ENCODE data around the gene ADAMTS6. TPM values are rescaled to one million over a fixed set of nuclear protein-coding genes. Genes with fewer than 3 reads are reported as not detected.

ADAMTS6 gene
- total and polyA plus RNA-seq, 4 experiments from 2014 or later, result 0.14 to 1.8 (median 0.89) TPM; not detected in 1

GRCh38 chr5:65197531-65198455, 283.9 kb downstream of the ADAMTS6 start:
- H3K36me3 ChIP-seq (ENCODE audit: insufficient read depth, low read length), result no peaks in the 10 kb centered on the region
- H3K4me3 ChIP-seq (ENCODE audit: low read length in 2 of 2), result no peak overlapping the region
- no peaks in the 10 kb centered on the region for H3K4me1 Mint-ChIP-seq
- H3K27ac ChIP-seq (ENCODE audit: low read depth, low read length), result no peak overlapping the region
- no peak for DNase-seq
- ChIA-PET POLR2A (ENCODE audit: partially characterized antibody) (no interaction called here), CTCF (ENCODE audit: partially characterized antibody) (no interaction called here)
- peak overlapping the region in 1 of 7 donors; percentile 18 for H3K27ac Mint-ChIP-seq
- H3K9me3 Mint-ChIP-seq, result no peaks in the 10 kb centered on the region
- H3K9me3 ChIP-seq (ENCODE audit: control insufficient read depth in 1 of 2, low read length in 2 of 2), result no peaks in the 10 kb centered on the region
- intact Hi-C loops (cut with micrococcal nuclease), result no loop called here
- H3K27me3 ChIP-seq (ENCODE audit: insufficient read depth, low read length), result no peaks in the 10 kb centered on the region
- H3K27me3 Mint-ChIP-seq, result peaks cover 0 to 2% of the 10 kb centered on the region in 2 donors
- no peaks in the 10 kb centered on the region for H3K36me3 Mint-ChIP-seq
- H3K4me3 Mint-ChIP-seq, result no peak overlapping the region
- H3K4me1 ChIP-seq (ENCODE audit: insufficient read depth, low read length), result no peaks in the 10 kb centered on the region

- H3K27me3 ChIP-seq (ENCODE audit: insufficient read depth, low read length), result no peaks in the 10 kb centered on the region
- intact Hi-C loops (cut with micrococcal nuclease), result no loop called here
- no peaks in the 10 kb centered on the region for H3K36me3 ChIP-seq (ENCODE audit: insufficient read depth, low read length)
- H3K36me3 Mint-ChIP-seq, result no peaks in the 10 kb centered on the region
- no peak overlapping the region for H3K4me3 Mint-ChIP-seq
- no peak for DNase-seq
- H3K27me3 Mint-ChIP-seq, result no peaks in the 10 kb centered on the region
- ChIA-PET CTCF (ENCODE audit: partially characterized antibody) (no interaction called here), POLR2A (ENCODE audit: partially characterized antibody) (no interaction called here)
- no peak overlapping the region for H3K27ac Mint-ChIP-seq
- H3K9me3 ChIP-seq (ENCODE audit: control insufficient read depth in 1 of 2, low read length in 2 of 2), result no peaks in the 10 kb centered on the region
- no peaks in the 10 kb centered on the region for H3K4me1 Mint-ChIP-seq
- no peak overlapping the region for H3K27ac ChIP-seq (ENCODE audit: low read depth, low read length)
- H3K4me3 ChIP-seq (ENCODE audit: low read length in 2 of 2), result no peak overlapping the region
- H3K4me1 ChIP-seq (ENCODE audit: insufficient read depth, low read length), result no peaks in the 10 kb centered on the region
- H3K9me3 Mint-ChIP-seq, result no peaks in the 10 kb centered on the region
Observed at GRCh38 chr5:65194871-65195270, 286.8 kb downstream of the ADAMTS6 start.

- Mint-ChIP-seq H3K36me3 (peaks cover 0 to 3% of the 10 kb centered on the region in 2 donors), H3K9me3 (no peaks in the 10 kb centered on the region), H3K27ac (no peak overlapping the region), H3K4me3 (no peak overlapping the region), H3K27me3 (peaks cover 0 to 3% of the 10 kb centered on the region in 2 donors), H3K4me1 (no peaks in the 10 kb centered on the region)
- no peak for DNase-seq
- Histone ChIP-seq H3K27ac (ENCODE audit: low read depth, low read length) (no peak overlapping the region), H3K27me3 (ENCODE audit: insufficient read depth, low read length) (no peaks in the 10 kb centered on the region), H3K4me3 (ENCODE audit: low read length in 2 of 2) (no peak overlapping the region), H3K4me1 (ENCODE audit: insufficient read depth, low read length) (no peaks in the 10 kb centered on the region), H3K9me3 (ENCODE audit: control insufficient read depth in 1 of 2, low read length in 2 of 2) (no peaks in the 10 kb centered on the region), H3K36me3 (ENCODE audit: insufficient read depth, low read length) (no peaks in the 10 kb centered on the region)
- intact Hi-C loops (cut with micrococcal nuclease), result no loop called here
- CTCF ChIA-PET (ENCODE audit: partially characterized antibody), result no interaction called here
- POLR2A ChIA-PET (ENCODE audit: partially characterized antibody), result interaction anchor here (0.6 kb wide), 1 partner anchor 683 kb away, joined by 3 read pairs; no protein-coding TSS in a partner anchor
Observed at GRCh38 chr5:65192331-65192730, 289.4 kb downstream of the ADAMTS6 start.

GRCh38 chr5:65191554-65192135, 290.1 kb downstream of the ADAMTS6 start:
- H3K36me3 Mint-ChIP-seq, result peaks cover 0 to 3% of the 10 kb centered on the region in 2 donors
- Histone ChIP-seq H3K27ac (ENCODE audit: low read depth, low read length) (no peak overlapping the region), H3K4me1 (ENCODE audit: insufficient read depth, low read length) (no peaks in the 10 kb centered on the region), H3K36me3 (ENCODE audit: insufficient read depth, low read length) (no peaks in the 10 kb centered on the region), H3K4me3 (ENCODE audit: low read length in 2 of 2) (no peak overlapping the region), H3K9me3 (ENCODE audit: control insufficient read depth in 1 of 2, low read length in 2 of 2) (no peaks in the 10 kb centered on the region), H3K27me3 (ENCODE audit: insufficient read depth, low read length) (no peaks in the 10 kb centered on the region)
- H3K27ac Mint-ChIP-seq, result no peak overlapping the region
- ChIA-PET CTCF (ENCODE audit: partially characterized antibody) (no interaction called here), POLR2A (ENCODE audit: partially characterized antibody) (interaction anchor here (0.6 kb wide), 1 partner anchor 684 kb away, joined by 3 read pairs; no protein-coding TSS in a partner anchor)
- no peak overlapping the region for H3K4me3 Mint-ChIP-seq
- H3K27me3 Mint-ChIP-seq, result peaks cover 0 to 3% of the 10 kb centered on the region in 2 donors
- intact Hi-C loops (cut with micrococcal nuclease), result no loop called here
- H3K9me3 Mint-ChIP-seq, result no peaks in the 10 kb centered on the region
- no peak for DNase-seq
- no peaks in the 10 kb centered on the region for H3K4me1 Mint-ChIP-seq

- Histone ChIP-seq H3K9me3 (ENCODE audit: control insufficient read depth in 1 of 2, low read length in 2 of 2) (no peaks in the 10 kb centered on the region), H3K4me1 (ENCODE audit: insufficient read depth, low read length) (no peaks in the 10 kb centered on the region), H3K4me3 (ENCODE audit: low read length in 2 of 2) (no peak overlapping the region), H3K36me3 (ENCODE audit: insufficient read depth, low read length) (no peaks in the 10 kb centered on the region), H3K27me3 (ENCODE audit: insufficient read depth, low read length) (no peaks in the 10 kb centered on the region), H3K27ac (ENCODE audit: low read depth, low read length) (no peak overlapping the region)
- CTCF ChIA-PET (ENCODE audit: partially characterized antibody), result no interaction called here
- POLR2A ChIA-PET (ENCODE audit: partially characterized antibody), result no interaction called here
- intact Hi-C loops (cut with micrococcal nuclease), result no loop called here
- Mint-ChIP-seq H3K4me1 (no peaks in the 10 kb centered on the region), H3K27ac (no peak overlapping the region), H3K4me3 (no peak overlapping the region), H3K9me3 (no peaks in the 10 kb centered on the region), H3K36me3 (peaks cover 0 to 3% of the 10 kb centered on the region in 2 donors), H3K27me3 (peaks cover 0 to 3% of the 10 kb centered on the region in 2 donors)
- no peak for DNase-seq
Observed at GRCh38 chr5:65190328-65191053, 291.2 kb downstream of the ADAMTS6 start.

- intact Hi-C loops (cut with micrococcal nuclease), result no loop called here
- CTCF ChIA-PET (ENCODE audit: partially characterized antibody), result no interaction called here
- DNase-seq, result no peak
- H3K9me3 ChIP-seq (ENCODE audit: control insufficient read depth in 1 of 2, low read length in 2 of 2), result no peaks in the 10 kb centered on the region
- POLR2A ChIA-PET (ENCODE audit: partially characterized antibody), result no interaction called here
- no peaks in the 10 kb centered on the region for H3K9me3 Mint-ChIP-seq
- H3K27ac Mint-ChIP-seq, result no peak overlapping the region
- H3K27me3 Mint-ChIP-seq, result peaks cover 0 to 3% of the 10 kb centered on the region in 2 donors
- H3K36me3 Mint-ChIP-seq, result peaks cover 0 to 3% of the 10 kb centered on the region in 2 donors
- no peaks in the 10 kb centered on the region for H3K36me3 ChIP-seq (ENCODE audit: insufficient read depth, low read length)
- H3K4me3 ChIP-seq (ENCODE audit: low read length in 2 of 2), result no peak overlapping the region
- no peaks in the 10 kb centered on the region for H3K4me1 Mint-ChIP-seq
- no peaks in the 10 kb centered on the region for H3K27me3 ChIP-seq (ENCODE audit: insufficient read depth, low read length)
- no peak overlapping the region for H3K27ac ChIP-seq (ENCODE audit: low read depth, low read length)
- no peaks in the 10 kb centered on the region for H3K4me1 ChIP-seq (ENCODE audit: insufficient read depth, low read length)
- no peak overlapping the region for H3K4me3 Mint-ChIP-seq
Observed at GRCh38 chr5:65186646-65187227, 295.0 kb downstream of the ADAMTS6 start.

GRCh38 chr5:65185468-65185867, 296.3 kb downstream of the ADAMTS6 start:
- no peaks in the 10 kb centered on the region for H3K9me3 Mint-ChIP-seq
- peaks cover 0 to 3% of the 10 kb centered on the region in 2 donors for H3K36me3 Mint-ChIP-seq
- H3K4me3 ChIP-seq (ENCODE audit: low read length in 2 of 2), result no peak overlapping the region
- no peak overlapping the region for H3K27ac Mint-ChIP-seq
- no peaks in the 10 kb centered on the region for H3K9me3 ChIP-seq (ENCODE audit: control insufficient read depth in 1 of 2, low read length in 2 of 2)
- ChIA-PET CTCF (ENCODE audit: partially characterized antibody) (interaction anchor here (1.0 kb wide), 1 partner anchor 14 kb away, joined by 3 read pairs; no protein-coding TSS in a partner anchor), POLR2A (ENCODE audit: partially characterized antibody) (no interaction called here)
- no peak for DNase-seq
- H3K27me3 Mint-ChIP-seq, result peaks cover 0 to 3% of the 10 kb centered on the region in 2 donors
- no peak overlapping the region for H3K27ac ChIP-seq (ENCODE audit: low read depth, low read length)
- H3K4me3 Mint-ChIP-seq, result no peak overlapping the region
- no peaks in the 10 kb centered on the region for H3K36me3 ChIP-seq (ENCODE audit: insufficient read depth, low read length)
- H3K27me3 ChIP-seq (ENCODE audit: insufficient read depth, low read length), result no peaks in the 10 kb centered on the region
- no peaks in the 10 kb centered on the region for H3K4me1 Mint-ChIP-seq
- no peaks in the 10 kb centered on the region for H3K4me1 ChIP-seq (ENCODE audit: insufficient read depth, low read length)
- intact Hi-C loops (cut with micrococcal nuclease), result no loop called here

Measured in CD4-positive, alpha-beta memory T cell (primary cell).